ENCODE results near the gene CCDC188. TPM values are rescaled to one million over a fixed set of nuclear protein-coding genes. Genes with fewer than 3 reads are reported as not detected.

The CCDC188 gene
- total RNA-seq, 1 experiment from 2014 or later = not detected

GRCh38 chr22:20158391-20159036 lies 7.7 kb upstream of the CCDC188 start:
- no peaks in the 10 kb centered on the region for H3K27me3 ChIP-seq (ENCODE audit: control insufficient read depth, insufficient read depth, low read length)
- H3K27ac ChIP-seq (ENCODE audit: low read length) = no peak overlapping the region
- ChIA-PET POLR2A (no interaction called here), CTCF (no interaction called here)
- in situ Hi-C loops (cut with HindIII; ENCODE audit: low pct_unique_long_range_greater_than_20kb, low sequenced_read_pairs) (no loop called here), intact Hi-C loops (cut with micrococcal nuclease; ENCODE audit: unreplicated experiment) (no loop called here)
- no TSS peak for BruUV-seq (replicated peaks)
- H3K4me3 ChIP-seq (ENCODE audit: low read depth in 2 of 2, low read length in 2 of 2) = no peak overlapping the region
- no peak for DNase-seq (ENCODE audit: low read depth, low spot score)
- ATAC-seq = no peak
- no peak for TF ChIP-seq SIN3A (IDR thresholded peaks at IDR 0.05; ENCODE audit: borderline replicate concordance, insufficient read depth, low read depth, low read length)
- TF ChIP-seq TCF7L2 (IDR thresholded peaks at IDR 0.05; ENCODE audit: low read depth, low read length) = no peak
- no peak for TF ChIP-seq POLR2AphosphoS5 (IDR thresholded peaks at IDR 0.05; ENCODE audit: low read depth, low read length)
- no peak for TF ChIP-seq REST (IDR thresholded peaks at IDR 0.05; ENCODE audit: insufficient read depth in 1 of 2, low read depth in 2 of 2, low read length in 1 of 2)
- no peak for TF ChIP-seq CTCF (IDR thresholded peaks at IDR 0.05)
- H3K9me3 ChIP-seq (ENCODE audit: control insufficient read depth, insufficient read depth, low read depth, low read length) = no peaks in the 10 kb centered on the region
- no peaks in the 10 kb centered on the region for H3K4me1 ChIP-seq (ENCODE audit: control insufficient read depth, insufficient read depth, low read length)
- H3K36me3 ChIP-seq (ENCODE audit: control insufficient read depth, insufficient read depth, low read length) = no peaks in the 10 kb centered on the region

- DNase-seq (ENCODE audit: low read depth, low spot score) (no peak), ATAC-seq (peak; percentile 26; the same call in 1 of the 2 replicates)
- TF ChIP-seq SIN3A (IDR thresholded peaks at IDR 0.05; ENCODE audit: borderline replicate concordance, insufficient read depth, low read depth, low read length) (no peak), CTCF (IDR thresholded peaks at IDR 0.05) (no peak), TCF7L2 (IDR thresholded peaks at IDR 0.05; ENCODE audit: low read depth, low read length) (no peak), REST (IDR thresholded peaks at IDR 0.05; ENCODE audit: insufficient read depth in 1 of 2, low read depth in 2 of 2, low read length in 1 of 2) (no peak)
- H3K9me3 ChIP-seq (ENCODE audit: control insufficient read depth, insufficient read depth, low read depth, low read length) = no peaks in the 10 kb centered on the region
- intact Hi-C loops (cut with micrococcal nuclease; ENCODE audit: unreplicated experiment) = loop anchor here (2.0 kb wide), 1 partner anchor 127 kb away; no protein-coding TSS in a partner anchor
- no peaks in the 10 kb centered on the region for H3K4me1 ChIP-seq (ENCODE audit: control insufficient read depth, insufficient read depth, low read length)
- no peaks in the 10 kb centered on the region for H3K27me3 ChIP-seq (ENCODE audit: control insufficient read depth, insufficient read depth, low read length)
- no peaks in the 10 kb centered on the region for H3K36me3 ChIP-seq (ENCODE audit: control insufficient read depth, insufficient read depth, low read length)
- in situ Hi-C loops (cut with HindIII; ENCODE audit: low pct_unique_long_range_greater_than_20kb, low sequenced_read_pairs) = no loop called here
- no peak overlapping the region for H3K4me3 ChIP-seq (ENCODE audit: low read depth in 2 of 2, low read length in 2 of 2)
- CTCF ChIA-PET = interaction anchor here (0.6 kb wide), 1 partner anchor 127 kb away, joined by 3 read pairs; no protein-coding TSS in a partner anchor
- H3K27ac ChIP-seq (ENCODE audit: low read length) = no peak overlapping the region
- BruUV-seq (replicated peaks) = no TSS peak
- POLR2A ChIA-PET = no interaction called here
These were observed 6.8 kb upstream of the CCDC188 start for GRCh38 chr22:20157430-20158183.
